ENCODE results near the gene NEGR1.
"Not testable (repeated sequence)": the region's sequence is repeated elsewhere in the genome, so short reads cannot be mapped to it uniquely, and the experiment has no call there.

- TF ChIP-seq CTCF (conservative IDR thresholded peaks at IDR 0.05; ENCODE audit: low read length); EZH2phosphoT487 (IDR thresholded peaks at IDR 0.05; ENCODE audit: borderline replicate concordance, low read depth, low read length): not testable (repeated sequence)
These were observed 46.4 kb downstream of the NEGR1 start for GRCh38 chr1:72235931-72236330.

Measured in OCI-LY7 (cell line).